Brain microvascular endothelial cell (primary cell): ENCODE results near the gene GPS1.
A peak's percentile ranks its signal among the peaks of the same experiment; 100 is the strongest.

ENCODE experiments used
- DNase-seq: peaks from one replicate; pipeline ENCODE4 v3.0.0-alpha.2; 2020
- H3K27ac ChIP-seq: fragments of 250-450 bp; sonication (Bioruptor Pico); 2 replicates; pipeline ENCODE4 v1.5.1; 2020; ENCODE audit warnings: mild to moderate bottlenecking, moderate library complexity
- H3K27me3 ChIP-seq: fragments of 250-450 bp; sonication (Bioruptor Pico); replicated peaks from 2 replicates; pipeline ENCODE4 v1.5.1; 2020; ENCODE audit warnings: mild to moderate bottlenecking
- H3K36me3 ChIP-seq: fragments of 250-450 bp; sonication (Bioruptor Pico); replicated peaks from 2 replicates; pipeline ENCODE4 v1.5.1; 2020; ENCODE audit warnings: mild to moderate bottlenecking
- H3K4me3 ChIP-seq: 2 replicates; pipeline ENCODE4 v1.5.1; 2011; ENCODE audit warnings: low read depth, mild to moderate bottlenecking, control low read depth, low read length, moderate library complexity
- in situ Hi-C: cut with HindIII; loops from 2 replicates; pipeline ENCODE4 v1.10.0; 2017; ENCODE audit warnings: low sequenced_read_pairs, low pct_ligation_motif_present
- TF ChIP-seq, protein P1 (sequence below): IDR thresholded peaks from 2 replicates; pipeline ENCODE4 v1.5.1; 2011; ENCODE audit warnings: low read depth, mild to moderate bottlenecking, moderate library complexity, low read length, control low read depth, inconsistent platforms; ENCODE audit errors: missing control alignments

Gene GPS1

DNA sequence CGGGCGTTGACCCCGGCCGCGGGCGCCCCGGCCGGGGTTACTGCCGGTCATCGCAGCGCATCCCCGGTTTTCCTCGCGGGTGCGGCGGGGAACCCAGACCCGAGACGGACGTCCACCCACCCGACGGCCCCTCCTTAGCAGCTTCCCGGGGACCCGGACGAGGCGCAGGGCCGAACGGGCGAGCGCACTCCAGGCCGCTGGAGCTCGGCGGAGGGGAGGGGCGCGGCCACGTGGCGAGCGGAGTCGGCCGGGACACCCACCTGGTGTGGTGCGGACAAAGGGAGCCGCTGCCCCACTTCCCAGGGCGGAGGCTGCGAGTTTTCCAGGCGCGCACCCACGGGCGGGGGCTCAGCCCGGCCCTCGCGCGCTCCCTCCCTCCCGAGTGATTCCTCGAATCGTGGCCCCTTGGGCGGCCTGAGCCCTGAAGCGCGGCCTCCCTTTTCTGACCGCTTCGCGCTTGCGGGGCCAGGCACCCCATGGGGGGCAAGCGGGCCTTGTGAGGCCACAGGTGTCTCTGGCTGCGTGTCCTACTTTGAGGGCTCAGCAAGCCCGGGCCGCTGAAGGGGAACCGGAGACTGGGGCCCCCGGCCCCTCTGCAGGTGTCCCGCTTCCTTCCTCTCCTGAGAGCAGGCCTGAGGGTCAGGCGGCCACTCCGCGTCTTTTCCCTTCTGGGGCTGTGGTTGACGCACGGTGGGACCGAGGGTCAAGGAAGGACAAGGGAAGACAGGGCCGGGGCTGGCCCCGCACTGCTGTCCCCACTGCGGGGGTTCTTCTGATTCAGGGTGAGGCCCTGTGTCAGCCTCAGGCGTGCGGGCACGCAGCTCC, 47.5 kb downstream of the GPS1 start:
- peaks cover 21% of the 10 kb centered on the region for H3K36me3 ChIP-seq
- TF ChIP-seq, protein P1, sequence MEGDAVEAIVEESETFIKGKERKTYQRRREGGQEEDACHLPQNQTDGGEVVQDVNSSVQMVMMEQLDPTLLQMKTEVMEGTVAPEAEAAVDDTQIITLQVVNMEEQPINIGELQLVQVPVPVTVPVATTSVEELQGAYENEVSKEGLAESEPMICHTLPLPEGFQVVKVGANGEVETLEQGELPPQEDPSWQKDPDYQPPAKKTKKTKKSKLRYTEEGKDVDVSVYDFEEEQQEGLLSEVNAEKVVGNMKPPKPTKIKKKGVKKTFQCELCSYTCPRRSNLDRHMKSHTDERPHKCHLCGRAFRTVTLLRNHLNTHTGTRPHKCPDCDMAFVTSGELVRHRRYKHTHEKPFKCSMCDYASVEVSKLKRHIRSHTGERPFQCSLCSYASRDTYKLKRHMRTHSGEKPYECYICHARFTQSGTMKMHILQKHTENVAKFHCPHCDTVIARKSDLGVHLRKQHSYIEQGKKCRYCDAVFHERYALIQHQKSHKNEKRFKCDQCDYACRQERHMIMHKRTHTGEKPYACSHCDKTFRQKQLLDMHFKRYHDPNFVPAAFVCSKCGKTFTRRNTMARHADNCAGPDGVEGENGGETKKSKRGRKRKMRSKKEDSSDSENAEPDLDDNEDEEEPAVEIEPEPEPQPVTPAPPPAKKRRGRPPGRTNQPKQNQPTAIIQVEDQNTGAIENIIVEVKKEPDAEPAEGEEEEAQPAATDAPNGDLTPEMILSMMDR = no peak
- H3K4me3 ChIP-seq = peak overlapping the region; percentile 42
- no peaks in the 10 kb centered on the region for H3K27me3 ChIP-seq
- peak overlapping the region; percentile 92 for H3K27ac ChIP-seq
- in situ Hi-C loops = no loop called here
- DNase-seq = no peak

DNA sequence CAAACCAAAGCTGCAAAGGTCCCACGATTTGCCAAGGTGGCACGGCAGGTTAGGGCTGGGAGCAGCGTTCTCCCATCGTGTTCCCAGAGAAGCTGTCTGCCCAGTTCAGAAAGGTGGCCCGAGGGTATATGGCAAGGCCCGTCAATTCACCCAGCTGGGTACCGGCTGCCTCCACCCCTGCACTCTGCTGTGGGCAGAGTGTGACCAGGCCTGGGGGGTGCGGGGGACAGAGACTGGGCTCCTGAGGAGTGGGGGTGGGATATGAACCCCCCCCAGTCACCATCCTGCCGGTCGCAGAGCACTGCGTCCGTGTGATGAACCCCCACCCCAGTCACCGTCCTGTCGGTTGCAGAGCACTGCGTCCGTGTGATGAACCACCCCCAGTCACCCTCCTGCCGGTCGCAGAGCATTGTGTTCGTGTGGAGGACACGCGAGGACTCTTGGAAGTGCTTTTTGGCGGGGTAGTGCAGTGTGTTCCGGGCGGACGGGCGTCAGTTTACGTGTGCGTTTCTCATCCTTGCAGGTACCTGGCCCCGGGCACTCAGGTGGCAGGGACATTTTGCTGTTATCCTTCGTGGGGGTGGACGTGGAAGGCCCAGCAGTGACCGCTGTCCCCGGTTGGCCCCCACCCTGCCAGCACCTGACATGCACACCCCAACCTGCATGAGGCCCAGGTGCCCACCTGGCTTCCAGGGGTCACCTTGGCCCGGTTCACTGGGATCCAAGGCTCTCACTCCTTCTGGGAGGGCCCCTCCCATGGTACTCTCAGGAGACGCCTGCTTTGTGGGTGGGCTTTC, 49.0 kb downstream of the GPS1 start:
- DNase-seq = no peak
- Histone ChIP-seq H3K27me3 (no peaks in the 10 kb centered on the region), H3K36me3 (peaks cover 9% of the 10 kb centered on the region), H3K4me3 (no peak overlapping the region), H3K27ac (no peak overlapping the region)
- TF ChIP-seq, protein P1 = no peak
- in situ Hi-C loops = no loop called here

DNA sequence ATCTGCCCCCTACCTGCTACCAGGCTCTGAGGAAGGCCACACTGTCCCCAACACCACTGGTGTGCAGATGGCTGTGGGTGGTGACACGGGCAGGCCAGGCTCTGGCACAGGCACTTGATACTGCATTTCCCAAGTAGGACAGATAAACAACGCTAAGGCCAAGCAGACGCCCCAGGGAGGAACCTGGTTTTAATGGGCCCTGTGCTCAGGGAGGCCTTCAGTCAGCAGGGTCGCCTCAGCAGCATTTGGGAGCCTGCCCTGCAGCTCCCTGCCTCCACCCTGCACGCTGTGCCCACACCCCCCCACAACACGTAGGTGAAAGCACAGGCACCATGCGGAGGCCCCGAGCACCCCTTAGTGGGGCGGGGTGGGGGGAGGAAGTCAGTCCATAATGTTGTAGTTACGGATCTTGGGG, 49.6 kb downstream of the GPS1 start:
- no peak overlapping the region for H3K4me3 ChIP-seq
- in situ Hi-C loops = no loop called here
- no peak for DNase-seq
- H3K36me3 ChIP-seq = peaks cover 3% of the 10 kb centered on the region
- H3K27ac ChIP-seq = no peak overlapping the region
- TF ChIP-seq, protein P1 = no peak
- no peaks in the 10 kb centered on the region for H3K27me3 ChIP-seq

DNA sequence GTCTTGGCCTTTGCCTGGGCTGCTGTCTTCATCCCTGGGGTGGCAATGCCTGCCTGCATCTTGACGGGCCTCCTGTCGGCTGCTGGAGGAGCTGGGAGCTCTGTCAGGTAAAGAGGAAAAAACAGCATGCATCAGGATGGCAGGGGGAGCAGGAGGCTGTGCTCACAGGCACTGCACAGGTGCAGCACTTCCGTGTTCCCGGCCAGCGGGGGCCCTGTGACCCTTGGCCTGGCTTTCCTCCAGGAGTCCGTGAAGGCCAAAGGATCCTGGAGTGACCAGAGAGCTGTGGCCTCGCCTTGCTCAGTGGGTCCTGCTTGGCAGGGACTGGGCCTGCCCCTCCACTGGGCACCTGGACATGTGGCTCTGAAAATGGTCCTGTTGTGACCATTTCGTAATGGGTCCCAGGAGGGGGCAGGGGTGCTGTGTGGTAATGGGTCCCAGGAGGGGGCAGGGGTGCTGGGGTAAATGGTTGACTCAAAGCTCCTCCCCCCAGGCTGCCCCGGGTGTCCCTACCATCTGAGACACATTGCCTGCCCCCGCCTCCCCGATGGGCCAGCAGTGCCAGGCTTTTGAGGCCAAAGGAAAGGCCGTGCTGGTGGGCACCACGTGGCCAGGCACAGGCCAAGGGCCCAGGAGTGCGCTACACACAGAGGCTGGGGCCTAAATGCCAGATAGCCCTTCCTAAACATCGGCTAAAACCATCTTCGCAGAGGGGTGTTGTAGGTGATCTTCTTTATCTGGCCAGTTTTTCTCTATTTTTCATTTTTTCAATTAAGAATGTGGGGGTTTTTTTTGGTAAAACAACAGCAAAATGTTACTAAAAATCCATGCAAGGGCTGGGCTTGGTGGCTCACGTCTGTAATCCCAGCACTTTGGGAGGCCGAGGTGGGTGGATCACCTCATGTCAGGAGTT, 50.3 kb downstream of the GPS1 start:
- no peak for DNase-seq
- no peak overlapping the region for H3K4me3 ChIP-seq
- no peaks in the 10 kb centered on the region for H3K36me3 ChIP-seq
- TF ChIP-seq, protein P1 = no peak
- in situ Hi-C loops = no loop called here
- H3K27ac ChIP-seq = no peak overlapping the region
- H3K27me3 ChIP-seq = no peaks in the 10 kb centered on the region

DNA sequence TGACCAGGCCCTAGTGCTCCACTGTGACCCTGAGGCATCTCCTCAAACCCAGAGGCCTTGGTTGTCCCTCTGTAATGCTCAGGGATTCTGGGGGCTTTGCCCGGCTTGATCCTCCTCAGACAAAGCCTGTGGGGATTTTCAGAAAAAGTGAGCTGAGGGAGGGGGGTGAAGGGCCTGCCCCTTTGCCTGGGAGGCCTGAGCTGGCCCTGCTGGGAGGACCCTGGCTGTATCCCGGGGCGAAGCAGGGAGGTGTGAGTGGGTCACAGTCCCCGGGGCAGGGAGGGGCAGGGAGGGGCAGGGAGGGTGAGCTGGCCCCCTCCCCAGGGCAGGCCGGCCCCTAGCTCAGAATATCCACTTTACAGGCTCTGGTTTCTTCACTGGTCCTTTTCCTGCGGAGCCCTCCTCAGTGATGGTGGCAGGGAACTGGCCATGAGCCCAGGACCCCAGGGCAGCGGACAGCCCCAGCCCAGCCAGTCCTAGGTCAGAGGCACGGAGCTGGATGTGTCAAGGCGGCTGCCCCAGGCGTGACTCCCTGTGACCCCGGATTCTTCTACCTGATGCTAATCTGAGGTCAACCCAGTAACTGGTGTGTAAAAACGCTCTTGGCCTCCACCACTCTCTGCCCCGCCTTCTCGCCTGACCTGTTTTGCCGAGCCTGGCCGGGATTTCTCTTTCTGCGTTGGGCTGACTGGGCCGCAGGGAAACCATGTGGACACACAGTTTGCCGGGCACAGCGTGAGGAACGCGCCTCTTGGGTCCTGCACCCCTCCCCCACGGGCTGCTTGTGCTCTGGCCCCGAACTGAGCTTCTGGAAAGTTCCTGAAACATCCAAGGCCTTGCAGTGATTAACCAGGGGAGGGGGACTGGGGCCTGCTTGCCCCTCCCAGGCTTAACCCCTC, 52.1 kb downstream of the GPS1 start:
- Histone ChIP-seq H3K4me3 (no peak overlapping the region), H3K27me3 (no peaks in the 10 kb centered on the region), H3K36me3 (no peaks in the 10 kb centered on the region), H3K27ac (no peak overlapping the region)
- TF ChIP-seq, protein P1 = no peak
- in situ Hi-C loops = no loop called here
- DNase-seq = no peak
